HG02588 (cell line): Measurements from ENCODE around the gene NAIF1.
"Not testable (repeated sequence)": the region's sequence is repeated elsewhere in the genome, so short reads cannot be mapped to it uniquely, and the experiment has no call there.

Source experiments
- ATAC-seq: cut with Tn5 transposase; IDR thresholded peaks from one replicate; pipeline ENCODE4 v1.9.1; 2021; ENCODE audit warnings: mild to moderate bottlenecking, moderate library complexity; ENCODE audit not compliant: unreplicated experiment

Gene NAIF1

DNA sequence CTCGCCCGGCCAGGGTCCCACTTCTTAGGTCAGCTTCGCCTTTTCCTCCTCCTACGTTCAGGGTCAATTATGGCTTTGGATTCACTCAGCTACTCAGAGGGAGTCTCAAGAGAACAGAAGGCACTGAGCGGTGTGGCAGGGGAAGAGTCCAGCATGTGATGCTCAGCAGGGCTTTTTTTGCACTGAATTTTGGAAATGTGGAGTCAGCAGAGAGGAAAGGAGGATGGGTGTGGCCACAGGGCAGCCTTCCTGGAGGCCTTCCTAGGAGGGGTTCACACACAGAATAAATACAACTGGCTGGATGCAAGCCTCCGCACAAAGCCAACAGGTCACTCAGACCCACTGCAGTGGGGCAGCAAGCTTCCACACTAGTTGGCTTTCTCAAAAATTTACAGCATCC is 4.8 kb downstream of the NAIF1 start:
- ATAC-seq = no peak

DNA sequence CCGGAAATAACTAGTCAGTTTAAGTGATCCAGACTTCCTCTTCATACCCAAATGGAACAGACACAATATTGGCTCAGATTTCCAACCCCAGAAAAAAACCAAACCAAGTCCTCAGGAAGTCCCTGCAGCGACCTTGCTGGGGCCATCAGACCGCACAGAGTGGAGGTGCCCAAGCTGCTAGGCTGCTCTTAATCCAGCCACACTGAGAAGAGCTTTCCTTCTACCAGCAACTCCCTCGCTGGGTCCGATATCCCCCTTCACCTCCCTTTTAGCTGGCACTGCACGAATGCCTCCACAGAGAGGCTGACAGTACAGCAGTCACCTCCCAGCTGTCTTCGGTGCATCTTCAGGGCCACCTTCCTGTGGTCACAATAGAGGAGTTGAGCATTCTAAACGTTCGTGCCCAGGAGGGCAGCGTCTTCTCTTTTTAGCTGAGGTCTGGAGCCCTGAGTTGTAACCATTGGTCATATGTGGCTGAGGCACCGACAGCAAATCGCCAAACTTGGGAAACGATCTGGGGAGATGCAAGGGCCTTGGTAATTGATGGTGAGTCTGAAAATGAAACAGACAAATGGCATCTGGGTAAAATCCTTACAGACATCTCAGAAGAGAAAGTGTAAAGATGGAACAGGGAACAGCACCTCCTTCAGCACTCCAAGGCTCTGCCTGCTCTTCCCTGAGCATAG is 5.7 kb downstream of the NAIF1 start:
- no peak for ATAC-seq

DNA sequence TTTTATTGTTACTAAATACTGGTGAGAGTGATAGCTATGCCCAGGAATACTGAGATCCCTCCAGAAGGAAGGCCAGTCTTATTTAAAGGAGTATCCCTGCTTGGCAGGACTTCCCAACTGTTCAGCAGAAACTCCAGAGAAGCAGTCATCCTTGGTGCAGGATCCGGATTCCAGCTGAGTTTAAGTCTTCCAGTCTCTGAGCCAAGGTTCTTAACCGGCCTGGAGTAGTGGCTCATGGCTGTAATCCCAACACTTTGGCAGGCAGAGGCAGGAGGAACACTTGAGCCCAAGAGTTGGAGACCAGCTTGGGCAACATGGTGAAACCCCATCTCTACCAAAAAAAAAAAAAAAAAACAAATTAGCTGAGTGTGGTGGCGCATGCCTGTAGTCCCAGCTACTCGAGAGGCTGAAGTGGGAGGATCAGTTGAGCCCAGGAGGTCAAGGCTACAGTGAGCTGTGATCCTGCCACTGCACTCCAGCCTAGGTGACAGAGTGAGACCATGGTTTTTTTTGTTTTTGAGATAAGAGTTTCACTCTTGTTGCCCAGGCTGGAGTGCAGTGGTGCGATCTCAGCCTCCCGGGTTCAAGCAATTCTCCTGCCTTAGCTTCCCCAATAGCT is 7.6 kb downstream of the NAIF1 start:
- ATAC-seq = no peak

DNA sequence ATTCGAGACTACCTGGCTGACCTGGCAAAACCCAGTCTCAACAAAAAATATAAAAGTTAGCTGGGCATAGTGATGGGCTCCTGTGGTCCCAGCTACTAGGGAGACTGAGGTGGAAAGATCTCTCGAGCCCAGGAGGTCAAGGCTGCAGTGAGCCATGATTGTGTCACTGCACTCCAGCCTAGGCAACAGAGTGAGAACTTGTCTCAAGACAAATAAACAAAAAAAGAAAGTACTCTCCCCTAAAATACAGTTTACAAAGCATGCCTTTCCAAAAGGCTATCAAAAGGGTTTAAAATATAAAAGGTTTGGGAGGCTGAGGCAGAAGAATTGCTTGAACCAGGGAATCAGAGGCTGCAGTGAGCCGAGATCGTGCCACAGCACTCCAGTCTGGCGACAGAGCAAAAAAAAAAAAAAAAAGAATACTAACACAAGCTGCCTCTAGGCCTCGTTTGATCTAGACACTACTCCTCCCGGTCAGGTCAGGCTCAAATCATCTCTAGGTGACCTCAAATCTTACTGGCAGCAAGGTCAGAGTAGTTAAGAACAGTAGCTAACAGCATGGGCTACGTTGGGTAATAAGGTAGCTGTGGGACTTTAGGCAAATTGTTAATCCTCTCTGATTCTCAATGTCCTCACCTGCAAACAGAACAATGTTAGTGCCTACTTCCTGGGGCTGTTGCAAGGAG is 9.3 kb downstream of the NAIF1 start:
- no peak for ATAC-seq

DNA sequence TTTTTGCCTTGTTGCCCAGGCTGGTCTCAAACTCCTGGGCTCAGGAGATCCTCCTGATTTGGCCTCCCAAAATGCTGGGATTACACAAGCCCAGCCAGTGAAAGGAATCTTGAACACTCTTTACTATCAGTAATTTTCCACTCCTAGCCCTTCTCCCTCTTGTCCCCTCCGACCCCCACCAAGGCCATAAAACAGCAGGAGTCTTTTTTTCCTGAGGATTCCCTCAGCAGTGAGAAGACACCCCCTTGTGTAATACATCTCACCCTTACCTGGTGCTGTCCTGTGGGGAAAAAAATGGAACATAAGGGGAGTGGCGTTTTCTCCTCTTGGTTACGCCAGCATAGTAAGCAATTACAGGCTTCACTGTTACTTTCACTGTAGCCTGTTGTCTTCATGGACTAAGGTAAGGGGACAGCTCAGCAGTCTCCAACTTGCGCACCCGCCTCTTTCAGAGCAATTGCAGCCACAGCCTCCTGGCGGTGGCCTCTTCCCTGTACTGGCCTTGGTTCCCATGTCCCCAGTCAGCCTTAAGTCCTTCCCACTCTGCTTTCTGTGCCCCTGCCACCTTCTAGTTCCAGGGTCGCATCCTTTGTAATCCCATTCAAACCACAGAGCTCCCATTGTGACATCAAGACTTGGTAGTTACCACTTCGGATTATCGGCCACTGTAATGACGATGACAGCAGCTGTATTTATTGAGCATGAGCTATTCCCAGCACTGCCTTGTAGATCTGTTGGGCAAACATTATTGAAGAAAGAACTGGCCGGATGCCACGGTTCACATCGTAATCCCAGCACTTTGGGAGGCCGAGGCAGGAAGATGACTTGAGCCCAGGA is 10.0 kb downstream of the NAIF1 start:
- ATAC-seq = no peak

DNA sequence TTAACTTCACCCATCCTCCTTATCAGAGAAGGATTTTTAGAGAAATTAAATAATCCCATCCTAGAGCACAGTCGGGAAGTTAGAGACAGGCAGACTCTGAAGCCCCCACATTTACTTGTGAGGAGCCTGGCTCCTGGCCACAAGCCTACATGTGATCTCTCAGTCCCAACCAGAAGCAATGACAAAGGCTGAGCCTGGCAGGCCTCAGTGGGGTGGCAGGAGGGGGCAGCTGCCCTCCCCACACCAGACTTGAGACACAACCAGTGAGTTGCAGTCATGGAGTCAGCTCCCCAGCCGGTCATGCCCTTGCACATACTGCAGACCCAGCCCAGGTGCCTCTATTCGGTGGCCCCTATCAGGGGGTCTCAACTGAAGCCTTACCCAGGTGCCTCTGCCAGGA is 11.0 kb downstream of the NAIF1 start:
- no peak for ATAC-seq

DNA sequence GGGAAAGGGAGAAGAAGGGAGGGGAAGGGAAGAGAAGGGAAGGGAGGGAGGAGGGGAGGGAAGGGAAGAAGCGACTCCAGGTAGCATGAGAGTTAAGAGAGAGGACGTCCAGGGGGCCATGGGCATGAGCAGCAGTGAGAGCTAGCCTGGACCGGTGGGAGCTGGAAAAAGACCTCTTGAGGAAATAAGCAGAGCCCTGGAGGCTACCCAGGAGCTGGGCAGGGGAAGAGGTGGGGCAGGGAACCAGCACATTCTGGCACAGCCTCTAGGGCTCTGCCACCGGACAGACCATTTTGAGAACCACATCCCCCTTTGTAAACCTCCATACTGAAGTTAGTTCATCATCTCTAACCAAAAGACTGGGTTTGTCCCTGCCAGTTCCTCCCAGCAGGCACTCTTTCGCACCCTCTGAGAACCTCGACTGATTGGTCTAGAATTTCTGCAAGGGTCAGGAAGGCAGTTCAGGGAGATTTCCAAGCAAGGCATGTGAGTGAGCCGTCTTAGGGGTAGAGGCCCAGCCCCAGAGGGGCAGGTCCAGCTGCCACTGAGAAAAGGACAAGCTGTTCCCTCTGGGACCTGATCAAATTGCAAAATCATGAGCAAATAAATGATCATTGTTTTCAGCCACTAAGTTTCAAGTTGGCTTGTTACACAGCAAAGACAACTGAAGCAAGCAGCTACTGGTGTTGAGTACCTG is 11.6 kb downstream of the NAIF1 start:
- no peak for ATAC-seq

DNA sequence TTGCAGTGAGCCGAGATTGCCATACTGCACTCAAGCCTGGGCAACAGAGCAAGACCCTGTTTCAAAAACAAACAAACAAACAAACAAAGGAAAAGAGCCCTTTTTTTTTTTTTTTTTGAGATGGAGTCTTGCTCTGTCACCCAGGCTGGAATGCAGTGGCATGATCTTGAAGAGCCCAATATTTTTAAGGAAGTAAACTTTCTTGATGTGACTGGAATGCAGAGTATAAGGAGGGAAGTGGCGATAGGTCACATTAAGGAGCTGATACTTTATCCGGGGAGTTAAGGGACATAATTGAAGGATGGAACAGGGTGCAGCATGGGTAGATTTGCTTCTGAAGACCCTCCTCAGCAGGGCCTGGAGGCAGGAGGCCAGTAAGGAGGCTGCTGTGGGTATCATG is 13.0 kb downstream of the NAIF1 start:
- no peak for ATAC-seq

DNA sequence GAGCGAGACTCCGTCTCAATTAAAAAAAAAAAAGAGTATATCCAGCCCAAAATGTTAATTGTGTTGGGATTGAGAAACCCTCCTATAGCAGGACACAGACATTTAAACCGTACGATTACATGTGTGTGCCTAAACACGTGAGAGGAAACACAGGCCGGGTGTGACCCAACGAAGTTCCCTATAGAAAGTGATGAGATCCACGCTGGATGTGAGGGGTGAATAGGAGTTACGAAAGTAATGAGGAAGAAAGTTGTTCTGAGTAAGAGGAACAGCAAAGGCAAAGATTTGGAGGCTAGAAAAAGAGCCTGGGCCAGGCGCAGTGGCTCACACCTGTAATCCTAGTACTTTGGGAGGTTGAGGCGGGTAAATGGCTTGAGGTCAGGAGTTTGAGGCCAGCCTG is 13.6 kb downstream of the NAIF1 start:
- ATAC-seq = no peak

DNA sequence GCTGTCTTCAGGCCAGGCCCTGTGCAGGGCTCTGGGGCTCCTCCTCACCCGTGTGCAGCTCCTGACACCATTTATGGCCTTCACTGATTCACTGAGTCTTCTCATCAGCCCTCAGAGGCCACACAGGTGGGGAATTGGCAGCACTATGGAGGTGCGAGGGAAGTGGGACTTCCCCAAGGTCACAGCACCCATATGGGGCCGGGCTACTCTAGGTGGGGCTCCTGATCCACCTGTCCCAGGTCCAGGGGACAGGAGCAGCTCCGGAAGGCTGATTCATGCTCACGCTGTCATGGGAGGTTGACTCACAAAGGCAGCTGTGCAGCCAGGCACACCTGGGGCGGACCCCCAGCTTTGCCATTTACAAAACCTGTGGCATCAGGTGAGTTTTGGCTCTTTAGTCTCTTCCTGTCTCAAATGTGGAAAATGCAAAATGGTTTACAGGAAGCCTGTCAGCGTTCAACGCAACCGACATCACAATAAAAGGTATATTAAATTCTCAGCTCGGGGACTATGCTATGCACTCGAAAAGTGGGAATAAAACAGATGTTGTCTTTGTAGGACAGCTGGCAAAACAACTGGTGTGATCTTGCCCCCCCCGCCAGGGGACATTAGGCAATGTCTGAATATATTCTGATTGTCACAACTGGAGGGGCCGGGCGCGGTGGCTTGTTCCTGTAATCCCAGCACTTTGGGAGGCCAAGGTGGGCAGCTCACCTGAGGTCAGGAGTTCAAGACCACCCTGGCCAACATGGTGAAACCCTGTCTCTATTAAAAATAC is 15.0 kb downstream of the NAIF1 start:
- ATAC-seq = no peak

DNA sequence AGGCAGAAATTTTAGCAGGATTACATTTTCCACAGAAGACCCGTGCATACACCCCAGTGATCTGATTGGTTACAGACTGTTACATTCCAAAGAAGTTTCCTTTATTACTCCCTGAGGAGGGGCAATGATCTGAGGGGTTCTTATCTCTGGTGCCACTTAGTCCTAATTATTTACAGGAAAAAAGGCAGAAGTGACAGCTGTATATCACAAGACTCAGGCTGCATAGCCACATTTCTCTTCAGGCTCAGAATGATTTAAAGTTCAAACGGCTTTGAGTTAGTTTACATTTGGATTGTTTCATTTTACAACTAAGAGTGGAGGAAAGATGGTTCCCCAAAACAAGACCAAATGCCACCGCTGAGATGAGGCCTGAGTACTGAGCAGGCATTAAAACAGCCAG is 17.3 kb downstream of the NAIF1 start:
- ATAC-seq = no peak

DNA sequence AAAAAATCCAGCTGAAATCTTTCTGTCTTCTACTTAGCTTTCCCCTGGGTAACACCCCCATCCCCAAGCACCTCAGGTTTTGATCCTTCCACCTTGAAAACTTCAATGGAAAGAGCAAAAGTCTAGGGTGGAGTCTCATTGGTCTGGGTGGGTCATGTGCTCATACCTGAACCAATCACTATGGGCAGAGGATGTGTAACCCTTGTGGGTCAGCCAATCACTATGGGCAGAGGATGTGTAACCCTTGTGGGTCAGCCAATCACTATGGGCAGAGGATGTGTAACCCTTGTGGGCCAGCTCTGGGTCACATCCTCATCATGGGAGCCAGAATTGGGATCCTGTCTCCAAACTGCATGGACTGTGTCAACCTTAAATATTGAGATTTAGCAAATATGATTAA is 18.5 kb downstream of the NAIF1 start:
- ATAC-seq = no peak

DNA sequence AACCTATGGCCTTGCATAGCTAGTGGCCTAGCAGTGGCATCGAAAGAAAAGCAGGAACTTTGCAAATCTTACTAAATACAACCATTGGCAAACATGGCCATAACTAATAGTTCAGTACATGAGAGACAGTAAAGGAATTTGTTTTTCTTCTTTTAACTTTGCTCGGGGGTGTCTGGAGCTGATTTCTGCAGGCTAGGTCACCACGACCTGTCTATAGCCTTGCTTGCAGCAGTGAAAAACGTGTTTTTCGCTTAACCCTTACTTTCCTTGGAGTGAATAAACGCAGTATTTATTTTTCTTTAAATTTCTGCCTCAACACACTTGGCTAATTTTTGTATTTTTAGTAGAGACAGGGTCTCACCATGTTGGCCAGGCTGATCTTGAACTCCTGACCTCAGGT is 19.9 kb downstream of the NAIF1 start:
- ATAC-seq = no peak

DNA sequence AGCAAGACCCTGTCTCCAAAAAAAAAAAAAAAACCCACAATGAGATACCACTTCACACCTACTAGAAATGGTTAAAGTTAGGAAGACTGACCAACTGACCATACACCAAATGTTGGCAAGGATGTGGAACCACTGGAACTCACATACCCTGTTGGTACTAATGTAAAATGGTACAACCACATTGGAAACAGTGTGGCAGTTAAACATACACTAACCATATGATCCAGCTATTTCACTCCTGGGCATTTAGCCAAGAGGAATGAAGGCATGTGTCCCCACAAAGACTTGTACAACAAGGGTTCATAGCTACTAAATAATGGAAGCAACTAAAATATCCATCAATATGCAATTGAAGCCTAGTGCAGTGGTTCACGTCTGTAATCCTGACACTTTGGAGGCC is 21.3 kb downstream of the NAIF1 start:
- no peak for ATAC-seq

DNA sequence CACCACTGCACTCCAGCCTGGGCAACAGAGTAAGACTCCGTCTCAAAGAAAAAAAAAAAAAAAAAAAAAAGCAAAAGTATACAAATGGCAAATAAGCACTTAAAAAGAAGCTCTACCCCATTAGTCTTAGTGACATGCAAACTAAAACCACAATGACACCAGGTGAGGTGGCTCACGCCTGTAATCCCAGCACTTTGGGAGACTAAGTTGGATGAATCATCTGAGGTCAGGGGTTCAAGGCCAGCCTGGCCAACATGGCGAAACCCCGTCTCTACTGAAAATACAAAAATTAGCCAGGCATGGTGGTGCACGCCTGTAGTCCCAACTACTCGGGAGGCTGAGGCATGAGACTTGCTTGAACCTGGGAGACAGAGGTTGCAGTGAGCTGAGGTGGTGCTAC is 21.7 kb downstream of the NAIF1 start:
- ATAC-seq = not testable (repeated sequence)

DNA sequence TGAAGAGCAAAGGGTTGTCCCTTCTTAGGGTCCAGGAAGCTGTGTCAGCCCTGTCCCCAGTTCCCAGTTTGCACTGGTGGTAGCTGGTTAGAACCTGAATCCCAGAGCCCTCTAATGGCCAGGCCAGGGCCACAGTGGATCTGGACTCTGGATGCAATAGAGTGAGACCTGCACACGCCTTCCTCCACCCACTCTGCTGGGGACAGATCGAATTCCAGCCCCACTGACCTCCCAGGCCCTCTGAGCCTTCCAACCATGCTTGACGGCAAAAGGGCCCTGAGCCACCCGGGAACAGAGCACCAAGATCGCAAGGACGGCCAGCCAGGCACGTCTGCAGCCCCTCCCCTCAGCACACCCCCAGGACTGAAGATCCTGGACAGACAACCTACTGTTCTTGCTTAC is 23.7 kb downstream of the NAIF1 start:
- ATAC-seq = no peak

DNA sequence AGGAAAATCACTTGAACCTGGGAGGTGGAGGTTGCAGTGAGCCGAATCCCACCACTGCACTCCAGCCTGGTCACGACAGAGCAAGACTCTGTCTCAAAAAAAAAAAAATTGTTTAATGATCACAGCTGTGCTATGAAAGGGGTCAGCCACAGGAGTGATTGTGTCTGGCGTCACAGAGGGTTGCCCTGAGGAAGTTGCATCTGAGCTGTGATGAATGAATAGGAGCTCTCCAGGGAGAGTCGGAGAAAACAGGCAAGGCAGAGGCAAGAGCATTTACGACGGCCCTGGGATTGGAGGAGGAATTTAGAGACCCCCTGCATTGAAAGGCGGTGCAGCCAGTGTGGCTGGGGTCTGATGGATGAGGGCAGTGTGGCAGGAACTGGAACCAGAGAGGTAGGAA is 25.1 kb downstream of the NAIF1 start:
- ATAC-seq = no peak

DNA sequence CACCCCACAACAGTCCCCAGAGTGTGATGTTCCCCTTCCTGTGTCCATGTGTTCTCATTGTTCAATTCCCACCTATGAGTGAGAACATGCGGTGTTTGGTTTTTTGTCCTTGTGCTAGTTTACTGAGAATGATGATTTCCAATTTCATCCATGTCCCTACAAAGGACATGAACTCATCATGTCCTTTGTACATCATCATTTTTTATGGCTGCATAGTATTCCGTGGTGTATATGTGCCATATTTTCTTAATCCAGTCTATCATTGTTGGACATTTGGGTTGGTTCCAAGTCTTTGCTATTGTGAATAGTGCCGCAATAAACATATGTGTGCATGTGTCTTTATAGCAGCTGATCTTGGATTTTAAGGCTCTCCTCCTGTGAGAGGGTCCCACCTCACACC is 26.3 kb downstream of the NAIF1 start:
- ATAC-seq = not testable (repeated sequence)

DNA sequence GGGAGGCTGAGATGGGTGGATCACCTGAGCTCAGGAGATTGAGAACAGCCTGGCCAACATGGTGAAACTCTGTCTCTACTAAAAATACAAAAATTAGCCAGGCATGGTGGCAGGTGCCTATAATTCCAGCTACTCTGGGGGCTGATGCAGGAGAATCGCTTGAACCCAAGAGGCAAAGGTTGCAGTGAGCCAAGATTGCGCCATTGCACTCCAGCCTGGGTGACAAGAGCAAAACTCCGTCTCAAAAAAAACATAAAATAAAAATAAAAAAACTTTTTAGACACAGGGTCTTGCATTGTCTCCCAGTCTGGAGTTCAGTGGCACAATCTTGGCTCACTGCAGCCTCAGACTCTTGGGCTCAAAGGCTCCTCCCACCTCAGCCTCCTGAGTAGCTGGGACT is 30.6 kb downstream of the NAIF1 start:
- ATAC-seq = not testable (repeated sequence)
